ENCODE results near the gene MRAP. TPM values are rescaled to one million over a fixed set of nuclear protein-coding genes. Genes with fewer than 3 reads are reported as not detected.
A peak's percentile ranks its signal among the peaks of the same experiment; 100 is the strongest.

The MRAP gene
- total and polyA plus RNA-seq, 10 of the 15 experiments (the other 5 are each of a cell fraction or from before 2014, with no cell fraction given), result 0.34 to 1.2 TPM; not detected in 8

GRCh38 chr21:32278518-32279376 is 19.9 kb upstream of the MRAP start, which contains the start of gene MIS18A (continued):
- TF ChIP-seq SMC3 (IDR thresholded peaks at IDR 0.05; ENCODE audit: borderline replicate concordance, low read length) (no peak), HDAC6 (IDR thresholded peaks at IDR 0.05; ENCODE audit: unreplicated experiment) (no peak), RAD51 (IDR thresholded peaks at IDR 0.05) (no peak), SPI1 (IDR thresholded peaks at IDR 0.05; ENCODE audit: borderline replicate concordance, insufficient read depth, low read depth, low read length) (no peak), KAT2A (conservative IDR thresholded peaks at IDR 0.05; ENCODE audit: control insufficient read depth, low read depth, low read length) (no peak), POLR2A (IDR thresholded peaks at IDR 0.05; ENCODE audit: low read depth, low read length) (peak; percentile 89), ATF7 (IDR thresholded peaks at IDR 0.05; ENCODE audit: low read depth) (0 out of 2 replicates have a peak, but pooled peaks have one; percentile 28), USF2 (IDR thresholded peaks at IDR 0.05; ENCODE audit: borderline replicate concordance, low read depth, low read length) (no peak), HDGF (IDR thresholded peaks at IDR 0.05) (no peak), NR2C1 (IDR thresholded peaks at IDR 0.05) (no peak), SUZ12 (IDR thresholded peaks at IDR 0.05; ENCODE audit: unreplicated experiment) (no peak), RBBP5 (conservative IDR thresholded peaks at IDR 0.05) (no peak), USF1 (IDR thresholded peaks at IDR 0.05; ENCODE audit: borderline replicate concordance, extremely low read length, insufficient read depth, low read depth, low read length) (no peak), POU2F2 (IDR thresholded peaks at IDR 0.05; ENCODE audit: borderline replicate concordance, low read depth, low read length) (no peak), CHD2 (IDR thresholded peaks at IDR 0.05; ENCODE audit: borderline replicate concordance, low read depth, low read length) (no peak; the same call in 1 of the 2 replicates), BCLAF1 (IDR thresholded peaks at IDR 0.05) (no peak), NR2C2 (IDR thresholded peaks at IDR 0.05; ENCODE audit: borderline replicate concordance, control insufficient read depth, insufficient read length, low read depth) (no peak), CREM (IDR thresholded peaks at IDR 0.05; ENCODE audit: low read depth) (peak; percentile 11; the same call in 1 of the 2 replicates), ZNF274 (IDR thresholded peaks at IDR 0.05; ENCODE audit: insufficient read depth, insufficient read length) (no peak), ZBTB40 (IDR thresholded peaks at IDR 0.05; ENCODE audit: borderline replicate concordance) (no peak), PML (IDR thresholded peaks at IDR 0.05; ENCODE audit: low read length) (0 out of 2 replicates have a peak, but pooled peaks have one; percentile 56)
